GM12878 (cell line): Measurements from ENCODE around the gene CDKN1C. TPM values are rescaled to one million over a fixed set of nuclear protein-coding genes. Genes with fewer than 3 reads are reported as not detected.

Experiments used
- ATAC-seq: fragments of 200-7000 bp; cut with Tn5 transposase; 3 replicates; pipeline ENCODE4 v1.9.1; 2020; ENCODE audit warnings: mild to moderate bottlenecking, moderate library complexity
- BruUV-seq: library from RNA; stranded (reverse); fragments of 400-500 nt; replicated peaks from 2 replicates; lab custom pipeline; 2021; lab: Mats Ljungman, UMichigan
- CTCF ChIA-PET: fragments of 300-600 bp; sonication (Branson Sonifier 250); formaldehyde crosslinking; extraction: SDS; loops from one replicate; lab custom pipeline; 2021; ENCODE audit warnings: inconsistent platforms; lab: Yijun Ruan, JAX
- POLR2A ChIA-PET: fragments of 350-600 bp; formaldehyde crosslinking; extraction: SDS; loops from one replicate; lab custom pipeline; 2021; ENCODE audit warnings: inconsistent platforms; lab: Charles Lee
- RAD21 ChIA-PET: fragments of 300-600 bp; sonication (Branson Sonifier 250); formaldehyde crosslinking; loops from one replicate; lab custom pipeline; 2023; ENCODE audit warnings: antibody characterized with exemption; ENCODE audit not compliant: unreplicated experiment; lab: Charles Lee
- SMC1A ChIA-PET: fragments of 300-600 bp; sonication (Branson Sonifier 250); formaldehyde crosslinking; loops from one replicate; lab custom pipeline; 2023; ENCODE audit not compliant: unreplicated experiment, uncharacterized antibody; lab: Charles Lee
- DNase-seq: peaks from one replicate; pipeline ENCODE4 v3.0.0-alpha.2; 2011; ENCODE audit warnings: low read depth, low spot score
- FAIRE-seq: peaks from 3 replicates; lab custom pipeline; 2011; peaks lifted over from hg19 to GRCh38; lab: Jason Lieb, UNC
- H2AFZ ChIP-seq: 2 replicates; pipeline ENCODE4 v1.6.0; 2011; ENCODE audit warnings: low read depth, low read length, control low read depth; ENCODE audit not compliant: control insufficient read depth
- H3K27ac ChIP-seq: 2 replicates; pipeline ENCODE4 v1.5.1; 2011; ENCODE audit warnings: control low read depth; ENCODE audit not compliant: control insufficient read depth, insufficient read depth
- H3K27me3 ChIP-seq, 2 experiments: replicated peaks in 1 of 2; 2 replicates each; pipeline versions ENCODE4 v1.6.0 to v1.6.1; 2011; ENCODE audit warnings: low read length in 1 of 2; ENCODE audit not compliant: control insufficient read depth in 2 of 2, insufficient read depth in 2 of 2
- H3K36me3 ChIP-seq, 2 experiments: 2 replicates each; pipeline ENCODE4 v1.5.1; 2011; ENCODE audit warnings: low read length in 1 of 2; ENCODE audit not compliant: control insufficient read depth in 2 of 2, insufficient read depth in 2 of 2
- H3K4me1 ChIP-seq: 2 replicates; pipeline ENCODE4 v1.6.1; 2011; ENCODE audit warnings: mild to moderate bottlenecking, low read length, moderate library complexity, mixed read lengths; ENCODE audit not compliant: control insufficient read depth, insufficient read depth
- H3K4me2 ChIP-seq: 2 replicates; pipeline ENCODE4 v1.6.0; 2011; ENCODE audit warnings: control low read depth; ENCODE audit not compliant: control insufficient read depth, insufficient read depth
- H3K4me3 ChIP-seq: fragments of 200-600 bp; sonication (generic); 2 replicates; pipeline ENCODE4 v1.5.1; 2016
- H3K79me2 ChIP-seq: 2 replicates; pipeline ENCODE4 v1.6.0; 2011; ENCODE audit warnings: low read length; ENCODE audit not compliant: control insufficient read depth, insufficient read depth
- H3K9ac ChIP-seq: 2 replicates; pipeline ENCODE4 v1.8.0; 2011; ENCODE audit warnings: low read length, control low read depth, mixed read lengths; ENCODE audit not compliant: control insufficient read depth, insufficient read depth
- H3K9me3 ChIP-seq: replicated peaks from 3 replicates; pipeline ENCODE4 v1.5.1; 2011; ENCODE audit warnings: mild to moderate bottlenecking, low read length; ENCODE audit not compliant: control insufficient read depth, insufficient read depth
- H4K20me1 ChIP-seq: 2 replicates; pipeline ENCODE4 v1.6.0; 2011; ENCODE audit not compliant: control insufficient read depth, insufficient read depth
- CBFB ChIP-seq: IDR thresholded peaks from 2 replicates; pipeline ENCODE4 v1.6.1; 2016; ENCODE audit warnings: antibody characterized with exemption, low read depth
- FOS ChIP-seq: IDR thresholded peaks from 3 replicates; pipeline ENCODE4 v1.6.1; 2011; ENCODE audit warnings: borderline replicate concordance; ENCODE audit not compliant: insufficient read length; ENCODE audit errors: extremely low read depth
- FOXM1 ChIP-seq: IDR thresholded peaks from 2 replicates; pipeline ENCODE4 v1.6.1; 2012; ENCODE audit warnings: low read depth, mild to moderate bottlenecking, inconsistent platforms, low read length, moderate library complexity
- MYC ChIP-seq: IDR thresholded peaks from 2 replicates; pipeline ENCODE4 v1.6.1; 2011; ENCODE audit warnings: mild to moderate bottlenecking, low read length, moderate library complexity, inconsistent platforms; ENCODE audit not compliant: insufficient read depth, insufficient replicate concordance, insufficient read length, severe bottlenecking
- NFIC ChIP-seq: IDR thresholded peaks from 2 replicates; pipeline ENCODE4 v1.6.1; 2012; ENCODE audit warnings: low read depth, mild to moderate bottlenecking, inconsistent platforms, low read length, moderate library complexity
- SMC3 ChIP-seq: IDR thresholded peaks from 2 replicates; pipeline ENCODE4 v1.6.1; 2011; ENCODE audit warnings: low read length, improper control_type of control experiment, borderline replicate concordance
- ZNF622 ChIP-seq: fragments of 450-650 bp; IDR thresholded peaks from 2 replicates; pipeline ENCODE4 v1.6.1; 2017; ENCODE audit warnings: mild to moderate bottlenecking, inconsistent platforms
- ZSCAN29 ChIP-seq: fragments of 450-650 bp; IDR thresholded peaks from 2 replicates; pipeline ENCODE4 v1.6.1; 2017; ENCODE audit warnings: mild to moderate bottlenecking, moderate library complexity
- WGBS: methylation state at CpG from one replicate; pipeline ENCODE4 v1.1.6; 2016; ENCODE audit warnings: low lambda C conversion rate; ENCODE audit not compliant: insufficient replicate concordance, insufficient coverage; ENCODE audit errors: missing lambda C conversion rate; 5-methylcytosine and 5-hydroxymethylcytosine counted together
- in situ Hi-C: fragments of 300-500 bp; cut with MboI; formaldehyde crosslinking; loops from 9 replicates; pipeline ENCODE4 v1.14.3; 2018; ENCODE audit warnings: mixed read lengths
- intact Hi-C: fragments of 100-400 bp; cut with micrococcal nuclease; formaldehyde crosslinking; loops from one replicate; pipeline ENCODE4 v1.14.2; 2022; ENCODE audit not compliant: unreplicated experiment
- polyA plus RNA-seq, 11 experiments: library from polyadenylated mRNA; depleted of rRNA in 4 of 11; unstranded in 6 of 11; stranded (reverse) in 5 of 11; fragments of >200 nt; fragmentation: Nextera tagmentation in 4 of 11; fragmentation: Illumina TruSeq in 1 of 11; extraction: Ambion mirVana in 4 of 11; extraction: Trizol in 1 of 11; gene quantifications; 1 replicate in 1 of 11; 2 replicates in 10 of 11; pipeline versions ENCODE4 v1.2.1 to v1.2.3, GENCODE V29; 2011 to 2016; ENCODE audit warnings: inconsistent platforms in 2 of 11, missing spikeins in 2 of 11, low read depth in 1 of 11
- total RNA-seq, 4 experiments: library from RNA; depleted of rRNA in 3 of 4; stranded (reverse); fragments of >200 nt in 3 of 4; fragmentation: Illumina TruSeq in 1 of 4; extraction: Trizol in 1 of 4; gene quantifications; 2 replicates each; pipeline versions ENCODE4 v1.2.1 to v1.2.3, GENCODE V29; 2013 to 2021
- TF ChIP-seq, protein P1 (sequence below), 3 experiments: IDR thresholded peaks in 2 of 3; conservative IDR thresholded peaks in 1 of 3; 2 replicates each; pipeline ENCODE4 v1.5.1; 2011; ENCODE audit warnings: low read depth in 3 of 3, low read length in 3 of 3, mild to moderate bottlenecking in 3 of 3, control low read depth in 2 of 3, moderate library complexity in 2 of 3, inconsistent platforms in 1 of 3, mixed read lengths in 1 of 3; ENCODE audit not compliant: control insufficient read depth in 2 of 3, insufficient read depth in 1 of 3; ENCODE audit errors: extremely low read depth in 1 of 3
- TF ChIP-seq, protein P2 (sequence below): fragments of 450-650 bp; formaldehyde crosslinking; IDR thresholded peaks from 2 replicates; pipeline ENCODE4 v1.4.0; 2020; ENCODE audit warnings: mild to moderate bottlenecking, moderate library complexity

CDKN1C gene
- total and polyA plus RNA-seq, 10 of the 15 experiments (the other 5 are each of a cell fraction or from before 2014, with no cell fraction given) = 0.05 to 0.21 (median 0.14) TPM; not detected in 7

DNA sequence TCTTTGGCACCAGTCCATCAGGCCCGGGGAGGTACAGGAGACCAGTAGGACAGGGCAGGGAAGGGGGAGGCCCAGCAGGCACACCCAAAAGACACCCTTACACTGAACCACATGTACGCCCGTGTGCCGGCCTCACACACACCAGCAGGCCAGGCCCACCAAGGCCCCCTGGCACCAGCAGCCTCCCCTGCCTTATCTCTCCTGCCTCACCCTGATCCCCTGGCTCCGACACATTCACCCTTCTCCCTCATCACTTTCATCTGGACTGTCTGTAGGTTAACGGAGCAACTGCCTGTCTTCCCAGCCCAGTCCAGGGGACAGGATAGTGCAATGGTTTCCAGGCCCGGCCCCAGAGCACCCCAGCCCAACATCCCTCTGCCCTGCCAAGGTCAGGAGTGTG, 4.9 kb downstream of the CDKN1C start:
- ChIA-PET POLR2A (no interaction called here), RAD21 (no interaction called here), CTCF (interaction anchor here (1.0 kb wide), 1 partner anchor 348 kb away, joined by 4 read pairs; no protein-coding TSS in a partner anchor), SMC1A (no interaction called here)
- Histone ChIP-seq H3K79me2 (no peaks in the 10 kb centered on the region), H3K27me3 (peaks cover 7 to 9% of the 10 kb centered on the region in 2 experiments; a peak in 3 of 4 replicates), H3K9ac (no peak overlapping the region), H4K20me1 (no peaks in the 10 kb centered on the region), H3K4me3 (no peak overlapping the region), H2AFZ (no peak overlapping the region), H3K36me3 (no peaks in the 10 kb centered on the region), H3K4me2 (no peak overlapping the region), H3K27ac (no peak overlapping the region), H3K4me1 (peaks cover 5% of the 10 kb centered on the region), H3K9me3 (no peaks in the 10 kb centered on the region; the same call in 2 of the 3 replicates)
- no peak for DNase-seq
- ATAC-seq = no peak
- WGBS = 35% methylated on average over 7 of the region's 7 CpGs
- FAIRE-seq = no peak
- intact Hi-C loops (no loop called here), in situ Hi-C loops (no loop called here)
- no TSS peak for BruUV-seq
- TF ChIP-seq, protein P1, sequence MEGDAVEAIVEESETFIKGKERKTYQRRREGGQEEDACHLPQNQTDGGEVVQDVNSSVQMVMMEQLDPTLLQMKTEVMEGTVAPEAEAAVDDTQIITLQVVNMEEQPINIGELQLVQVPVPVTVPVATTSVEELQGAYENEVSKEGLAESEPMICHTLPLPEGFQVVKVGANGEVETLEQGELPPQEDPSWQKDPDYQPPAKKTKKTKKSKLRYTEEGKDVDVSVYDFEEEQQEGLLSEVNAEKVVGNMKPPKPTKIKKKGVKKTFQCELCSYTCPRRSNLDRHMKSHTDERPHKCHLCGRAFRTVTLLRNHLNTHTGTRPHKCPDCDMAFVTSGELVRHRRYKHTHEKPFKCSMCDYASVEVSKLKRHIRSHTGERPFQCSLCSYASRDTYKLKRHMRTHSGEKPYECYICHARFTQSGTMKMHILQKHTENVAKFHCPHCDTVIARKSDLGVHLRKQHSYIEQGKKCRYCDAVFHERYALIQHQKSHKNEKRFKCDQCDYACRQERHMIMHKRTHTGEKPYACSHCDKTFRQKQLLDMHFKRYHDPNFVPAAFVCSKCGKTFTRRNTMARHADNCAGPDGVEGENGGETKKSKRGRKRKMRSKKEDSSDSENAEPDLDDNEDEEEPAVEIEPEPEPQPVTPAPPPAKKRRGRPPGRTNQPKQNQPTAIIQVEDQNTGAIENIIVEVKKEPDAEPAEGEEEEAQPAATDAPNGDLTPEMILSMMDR (IDR thresholded peaks at IDR 0.05 in 2 of 3, conservative IDR thresholded peaks at IDR 0.05 in 1 of 3; ENCODE audit: control insufficient read depth in 2 of 3, extremely low read depth in 1 of 3, insufficient read depth in 1 of 3, low read depth in 3 of 3, low read length in 3 of 3) = no peak
- TF ChIP-seq SMC3 = no peak
- TF ChIP-seq CBFB = no peak
- no peak for TF ChIP-seq ZSCAN29
- TF ChIP-seq FOS = no peak
- no peak for TF ChIP-seq FOXM1
- no peak for TF ChIP-seq ZNF622
- TF ChIP-seq MYC = no peak
- TF ChIP-seq NFIC = no peak
- TF ChIP-seq, protein P2, sequence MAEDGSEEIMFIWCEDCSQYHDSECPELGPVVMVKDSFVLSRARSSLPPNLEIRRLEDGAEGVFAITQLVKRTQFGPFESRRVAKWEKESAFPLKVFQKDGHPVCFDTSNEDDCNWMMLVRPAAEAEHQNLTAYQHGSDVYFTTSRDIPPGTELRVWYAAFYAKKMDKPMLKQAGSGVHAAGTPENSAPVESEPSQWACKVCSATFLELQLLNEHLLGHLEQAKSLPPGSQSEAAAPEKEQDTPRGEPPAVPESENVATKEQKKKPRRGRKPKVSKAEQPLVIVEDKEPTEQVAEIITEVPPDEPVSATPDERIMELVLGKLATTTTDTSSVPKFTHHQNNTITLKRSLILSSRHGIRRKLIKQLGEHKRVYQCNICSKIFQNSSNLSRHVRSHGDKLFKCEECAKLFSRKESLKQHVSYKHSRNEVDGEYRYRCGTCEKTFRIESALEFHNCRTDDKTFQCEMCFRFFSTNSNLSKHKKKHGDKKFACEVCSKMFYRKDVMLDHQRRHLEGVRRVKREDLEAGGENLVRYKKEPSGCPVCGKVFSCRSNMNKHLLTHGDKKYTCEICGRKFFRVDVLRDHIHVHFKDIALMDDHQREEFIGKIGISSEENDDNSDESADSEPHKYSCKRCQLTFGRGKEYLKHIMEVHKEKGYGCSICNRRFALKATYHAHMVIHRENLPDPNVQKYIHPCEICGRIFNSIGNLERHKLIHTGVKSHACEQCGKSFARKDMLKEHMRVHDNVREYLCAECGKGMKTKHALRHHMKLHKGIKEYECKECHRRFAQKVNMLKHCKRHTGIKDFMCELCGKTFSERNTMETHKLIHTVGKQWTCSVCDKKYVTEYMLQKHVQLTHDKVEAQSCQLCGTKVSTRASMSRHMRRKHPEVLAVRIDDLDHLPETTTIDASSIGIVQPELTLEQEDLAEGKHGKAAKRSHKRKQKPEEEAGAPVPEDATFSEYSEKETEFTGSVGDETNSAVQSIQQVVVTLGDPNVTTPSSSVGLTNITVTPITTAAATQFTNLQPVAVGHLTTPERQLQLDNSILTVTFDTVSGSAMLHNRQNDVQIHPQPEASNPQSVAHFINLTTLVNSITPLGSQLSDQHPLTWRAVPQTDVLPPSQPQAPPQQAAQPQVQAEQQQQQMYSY (CRISPR knock-in tag) = no peak
